ENCODE measurements around the gene GUCY1A2. TPM values are rescaled to one million over a fixed set of nuclear protein-coding genes. Genes with fewer than 3 reads are reported as not detected.

The GUCY1A2 gene
- total and polyA plus RNA-seq, 12 donors = 1.3 to 26.3 (median 12.0) TPM

GRCh38 chr11:106679181-106679580 is 339.1 kb downstream of the GUCY1A2 start:
- DNase-seq = no peak
- WGBS, 4 donors = 76 to 91% (median 86%) methylated on average over 3 of the region's 3 CpGs
- TF ChIP-seq POLR2A (IDR thresholded peaks at IDR 0.05) (no peak), CTCF (IDR thresholded peaks at IDR 0.05) (no peak)

GRCh38 chr11:106670069-106670468 is 348.2 kb downstream of the GUCY1A2 start:
- Histone ChIP-seq H3K4me1 (replicated peaks in 1 of 2) (no peaks in the 10 kb centered on the region), H3K27ac (no peak overlapping the region), H3K4me3 (no peak overlapping the region), H3K27me3 (no peaks in the 10 kb centered on the region), H3K9me3 (replicated peaks in 1 of 3) (no peaks in the 10 kb centered on the region), H3K36me3 (replicated peaks in 1 of 2) (no peaks in the 10 kb centered on the region)
- no peak for DNase-seq
- TF ChIP-seq CTCF (IDR thresholded peaks at IDR 0.05) (no peak), POLR2A (IDR thresholded peaks at IDR 0.05) (no peak)
- WGBS, 4 donors = 93 to 100% (median 97%) methylated on average over 1 of the region's 1 CpG
- intact Hi-C loops (cut with DNase I) = no loop called here

More at GRCh38 chr11:106679181-106679580, 339.1 kb downstream of the GUCY1A2 start:
- no peaks in the 10 kb centered on the region for H3K27me3 ChIP-seq
- H3K4me3 ChIP-seq = no peak overlapping the region
- no peaks in the 10 kb centered on the region for H3K4me1 ChIP-seq (replicated peaks in 1 of 2)
- H3K9me3 ChIP-seq (replicated peaks in 1 of 3) = no peaks in the 10 kb centered on the region
- no peaks in the 10 kb centered on the region for H3K36me3 ChIP-seq (replicated peaks in 1 of 2)
- H3K27ac ChIP-seq = no peak overlapping the region
- intact Hi-C loops (cut with DNase I) = no loop called here

- intact Hi-C loops (cut with DNase I) = no loop called here
- no peak for DNase-seq
- no peaks in the 10 kb centered on the region for H3K36me3 ChIP-seq (replicated peaks in 1 of 2)
- H3K4me1 ChIP-seq (replicated peaks in 1 of 2) = no peaks in the 10 kb centered on the region
- no peaks in the 10 kb centered on the region for H3K9me3 ChIP-seq (replicated peaks in 1 of 3)
- H3K27ac ChIP-seq = no peak overlapping the region
- no peak overlapping the region for H3K4me3 ChIP-seq
- no peaks in the 10 kb centered on the region for H3K27me3 ChIP-seq
- WGBS, 4 donors = 39 to 66% (median 58%) methylated on average over 2 of the region's 2 CpGs
- no peak for TF ChIP-seq CTCF (IDR thresholded peaks at IDR 0.05)
- TF ChIP-seq POLR2A (IDR thresholded peaks at IDR 0.05) = no peak
Observed at GRCh38 chr11:106668147-106668546, 350.1 kb downstream of the GUCY1A2 start.

- Histone ChIP-seq H3K4me1 (replicated peaks in 1 of 2) (no peaks in the 10 kb centered on the region), H3K36me3 (replicated peaks in 1 of 2) (no peaks in the 10 kb centered on the region), H3K4me3 (no peak overlapping the region), H3K9me3 (replicated peaks in 1 of 3) (no peaks in the 10 kb centered on the region), H3K27ac (no peak overlapping the region), H3K27me3 (no peaks in the 10 kb centered on the region)
- no peak for DNase-seq
- 58 to 91% (median 72%) methylated on average over 1 of the region's 1 CpG for WGBS, 4 donors
- intact Hi-C loops (cut with DNase I) = no loop called here
- TF ChIP-seq POLR2A (IDR thresholded peaks at IDR 0.05) (no peak), CTCF (IDR thresholded peaks at IDR 0.05) (no peak)
Observed at GRCh38 chr11:106656646-106657045, 361.6 kb downstream of the GUCY1A2 start.
